ENCODE measurements around the gene NFASC.

NFASC gene

GRCh38 chr1:205009670-205010069, 139.0 kb downstream of the NFASC start:
- no peak for DNase-seq (ENCODE audit: low spot score)

GRCh38 chr1:205012391-205013140, 141.9 kb downstream of the NFASC start:
- DNase-seq (ENCODE audit: low spot score): no peak

- DNase-seq (ENCODE audit: low spot score): no peak
These were observed 143.2 kb downstream of the NFASC start for GRCh38 chr1:205013683-205014367.

DNA sequence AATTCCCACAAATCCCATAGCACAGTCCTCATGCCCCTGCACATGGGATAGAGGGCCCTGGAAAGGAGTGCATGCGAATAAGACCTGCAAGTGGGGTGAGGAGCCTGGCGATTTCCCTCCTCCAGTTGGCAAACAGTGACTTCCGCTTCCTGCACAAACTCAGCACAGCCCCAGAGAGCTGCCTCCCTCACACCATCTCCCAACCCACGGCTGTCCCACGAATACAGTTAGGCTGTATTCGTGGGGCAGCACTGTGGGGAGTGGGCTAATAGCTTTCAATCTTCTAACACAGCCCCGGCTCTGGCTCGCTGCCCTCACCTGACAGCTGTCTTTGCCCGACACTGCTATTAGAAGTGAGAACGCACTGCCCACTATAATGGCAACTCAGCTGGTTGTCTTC, 144.1 kb downstream of the NFASC start:
- no peak for DNase-seq (ENCODE audit: low spot score)

GRCh38 chr1:205015241-205015640, 144.6 kb downstream of the NFASC start:
- DNase-seq (ENCODE audit: low spot score): no peak

DNA sequence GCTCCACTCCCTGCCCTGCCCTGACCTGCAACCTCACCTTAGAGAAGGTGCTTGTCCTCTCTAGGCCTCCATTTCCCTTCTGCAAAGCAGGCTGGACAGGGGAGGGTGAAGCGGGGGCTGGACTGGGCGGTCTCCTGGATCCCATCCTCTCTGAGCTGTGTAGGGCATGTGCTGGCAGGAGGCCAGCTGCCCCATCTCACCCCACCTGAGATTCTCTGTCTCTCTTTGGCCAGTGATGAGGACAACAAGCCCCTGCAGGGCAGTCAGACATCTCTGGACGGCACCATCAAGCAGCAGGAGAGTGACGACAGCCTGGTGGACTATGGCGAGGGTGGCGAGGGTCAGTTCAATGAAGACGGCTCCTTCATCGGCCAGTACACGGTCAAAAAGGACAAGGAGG, 145.4 kb downstream of the NFASC start:
- DNase-seq (ENCODE audit: low spot score): no peak

- no peak for DNase-seq (ENCODE audit: low spot score)
These were observed 145.9 kb downstream of the NFASC start for GRCh38 chr1:205016584-205016983.

DNA sequence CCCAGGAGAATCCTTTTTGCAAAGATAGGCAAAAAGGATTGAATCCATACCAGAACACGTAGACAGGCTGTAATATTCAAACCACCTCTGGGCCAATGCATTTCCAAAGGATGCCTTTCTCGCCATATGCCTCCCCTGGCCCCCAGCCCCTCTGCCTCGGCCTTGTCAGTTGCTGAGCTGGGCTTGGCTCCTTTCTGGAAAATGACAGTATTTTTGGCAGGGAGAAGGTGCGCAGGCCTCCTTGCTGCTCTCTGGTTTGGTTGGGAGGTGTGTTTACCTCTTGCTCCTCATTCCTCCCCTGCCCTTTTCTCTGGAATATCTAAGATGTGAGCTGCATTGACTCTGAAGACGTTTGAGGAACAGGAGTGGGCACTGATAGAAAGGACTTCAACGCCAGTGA, 146.3 kb downstream of the NFASC start:
- no peak for DNase-seq (ENCODE audit: low spot score)

DNA sequence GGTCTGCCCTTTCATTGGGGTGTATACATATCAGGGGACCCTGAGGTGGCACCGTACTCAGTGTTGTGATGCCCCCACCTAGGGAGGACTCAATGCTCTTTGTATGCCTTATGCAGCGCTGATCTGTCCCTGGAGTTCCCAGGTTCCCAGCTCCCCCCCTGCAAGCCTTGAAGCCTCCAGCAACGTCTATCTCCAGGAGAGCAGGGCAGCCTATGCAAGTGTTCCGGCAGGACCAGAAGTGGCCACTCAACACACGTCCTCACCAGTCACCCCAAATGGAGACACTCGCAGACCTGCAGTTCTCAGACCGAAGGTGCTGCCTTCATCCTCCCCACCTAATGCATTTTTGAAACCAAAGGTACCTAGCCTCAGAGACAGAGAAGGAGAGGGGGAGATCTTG, 147.1 kb downstream of the NFASC start:
- DNase-seq (ENCODE audit: low spot score): no peak

DNA sequence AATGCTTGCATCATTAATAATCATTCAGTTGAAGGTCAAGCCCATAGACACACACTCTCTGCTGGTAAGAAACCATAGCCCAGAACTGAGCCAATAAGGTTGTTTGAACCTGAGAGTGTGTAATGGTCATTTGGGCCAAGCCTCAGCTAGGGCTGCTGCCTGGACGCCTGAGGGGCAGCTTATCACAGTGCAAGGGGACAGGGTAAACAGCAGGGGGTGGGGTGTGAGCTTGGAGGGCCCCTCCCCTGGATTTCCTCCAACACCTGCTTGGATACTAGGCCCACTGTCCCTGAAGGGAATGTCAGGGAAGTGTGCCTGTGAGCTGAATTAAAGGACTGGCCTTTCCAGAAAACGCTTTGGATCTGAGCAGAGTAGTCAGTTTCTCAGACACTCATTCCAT, 147.7 kb downstream of the NFASC start:
- no peak for DNase-seq (ENCODE audit: low spot score)

DNA sequence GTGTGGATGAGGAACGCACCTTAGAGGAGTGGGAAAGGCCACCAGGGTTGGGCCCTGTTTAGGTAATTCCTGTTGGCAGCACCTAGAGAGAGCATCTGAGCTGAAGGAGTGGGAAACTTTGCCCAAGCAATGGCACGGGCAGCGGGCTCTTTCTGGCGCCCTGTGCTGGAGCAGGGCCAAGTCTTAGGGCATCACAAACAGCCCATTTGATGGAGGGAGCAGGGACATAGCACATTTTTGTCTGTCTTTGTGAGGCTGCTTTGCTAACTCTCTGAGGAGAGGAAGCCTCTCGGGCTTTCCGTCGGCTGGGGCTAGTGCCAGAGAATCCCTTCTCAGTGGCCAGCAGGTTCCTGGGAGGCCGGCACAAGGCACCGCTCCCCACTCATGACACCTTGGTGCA, 149.8 kb downstream of the NFASC start:
- no peak for DNase-seq (ENCODE audit: low spot score)

GRCh38 chr1:205024679-205025078, 154.0 kb downstream of the NFASC start:
- no peak for DNase-seq (ENCODE audit: low spot score)

DNA sequence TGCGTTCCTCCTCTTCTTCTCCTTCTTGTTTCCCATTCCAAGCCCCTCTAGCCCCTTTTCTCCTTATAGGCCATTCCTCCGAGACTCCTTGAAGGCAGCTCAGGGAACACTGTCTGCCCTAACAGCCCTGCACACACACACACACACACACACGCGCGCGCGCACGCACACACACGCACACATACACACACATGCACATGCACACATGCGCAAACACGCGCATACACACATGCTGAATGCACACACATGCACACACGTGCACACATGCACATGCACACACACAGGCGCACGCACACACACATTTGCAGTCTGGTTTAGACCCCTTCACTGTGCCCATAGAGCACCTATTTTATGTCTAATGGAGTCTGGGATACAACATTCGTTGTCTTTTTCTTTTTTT, 154.6 kb downstream of the NFASC start:
- DNase-seq (ENCODE audit: low spot score): no peak

- DNase-seq (ENCODE audit: low spot score): no peak
These were observed 155.5 kb downstream of the NFASC start for GRCh38 chr1:205026181-205026580.

GRCh38 chr1:205028390-205028789, 157.7 kb downstream of the NFASC start:
- DNase-seq (ENCODE audit: low spot score): no peak

DNA sequence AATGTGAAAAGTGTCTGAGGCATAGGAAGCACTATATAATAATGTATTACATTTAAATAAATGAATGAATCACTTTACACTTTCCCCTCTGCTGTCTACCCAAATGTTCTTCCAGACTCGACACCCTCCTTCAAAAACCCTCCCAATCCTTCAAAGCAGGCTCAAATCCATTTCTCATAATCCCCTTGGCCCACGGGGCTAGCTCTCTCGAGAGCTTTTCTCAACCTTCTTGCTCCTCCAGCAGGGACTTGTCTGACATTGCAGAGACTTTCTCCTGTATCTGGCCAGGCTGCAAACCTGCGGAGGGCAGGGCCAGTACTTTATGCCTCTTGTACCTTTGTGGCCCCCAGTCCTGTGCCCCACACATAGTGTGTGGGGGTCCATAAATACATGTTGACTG, 158.3 kb downstream of the NFASC start:
- DNase-seq (ENCODE audit: low spot score): no peak

DNA sequence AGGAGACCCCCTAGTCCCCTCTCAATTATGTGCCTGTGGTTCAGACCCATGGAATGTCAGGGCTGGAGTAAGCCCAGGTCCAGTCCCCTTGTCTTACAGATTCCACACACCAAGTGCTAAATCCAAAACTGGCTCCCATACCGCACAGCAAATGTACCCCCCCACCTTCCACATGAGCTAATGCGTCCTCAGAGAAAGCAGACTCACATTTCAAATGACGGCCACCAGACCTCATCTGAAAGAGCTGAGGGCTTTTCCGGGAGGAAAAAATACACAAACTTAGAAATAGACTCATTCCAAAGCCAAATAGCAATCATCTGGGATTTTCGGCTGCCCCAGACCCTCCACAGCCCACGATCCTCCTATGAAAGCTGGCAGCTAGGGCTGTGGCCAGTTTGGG, 159.6 kb downstream of the NFASC start:
- DNase-seq (ENCODE audit: low spot score): no peak

DNA sequence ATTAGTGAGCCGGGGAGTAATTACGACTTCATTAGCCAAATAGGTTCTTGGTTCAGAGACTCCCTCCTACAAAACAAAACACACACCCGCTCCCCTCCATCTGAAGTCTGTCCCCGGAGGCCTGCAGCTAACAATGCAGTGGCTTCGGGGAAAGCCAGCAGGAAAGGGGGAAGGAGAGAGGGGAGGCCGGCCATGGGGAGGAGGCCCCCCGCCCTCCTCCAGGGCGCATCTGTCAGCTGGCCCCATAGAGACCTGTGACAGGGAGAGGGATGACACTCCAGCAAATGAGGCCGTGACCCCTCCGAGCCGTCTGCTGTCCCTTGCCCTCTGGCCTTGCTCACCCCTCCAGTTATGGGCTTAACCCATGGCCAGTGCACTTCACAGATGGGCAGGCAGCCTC, 160.2 kb downstream of the NFASC start:
- DNase-seq (ENCODE audit: low spot score): no peak

DNA sequence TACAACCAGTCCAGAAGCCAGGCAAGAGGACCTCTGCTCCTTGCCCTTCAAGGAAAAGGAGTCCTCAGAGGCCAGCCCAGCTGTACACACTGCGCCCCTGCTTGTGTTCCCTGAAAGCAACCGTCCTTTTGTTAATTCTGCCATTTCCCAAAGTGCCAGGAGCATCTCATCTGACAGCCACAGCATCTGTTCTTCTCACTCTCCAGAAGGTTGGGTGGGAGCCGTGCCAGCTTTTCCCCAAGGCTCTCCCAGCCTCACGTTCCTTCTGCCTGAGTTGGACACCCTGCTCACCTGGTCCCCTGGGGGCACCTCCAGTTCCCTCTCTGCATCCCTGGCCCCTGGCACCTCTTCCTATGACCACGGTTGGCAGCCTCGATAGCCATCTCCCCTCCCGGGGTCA, 161.8 kb downstream of the NFASC start:
- no peak for DNase-seq (ENCODE audit: low spot score)

DNA sequence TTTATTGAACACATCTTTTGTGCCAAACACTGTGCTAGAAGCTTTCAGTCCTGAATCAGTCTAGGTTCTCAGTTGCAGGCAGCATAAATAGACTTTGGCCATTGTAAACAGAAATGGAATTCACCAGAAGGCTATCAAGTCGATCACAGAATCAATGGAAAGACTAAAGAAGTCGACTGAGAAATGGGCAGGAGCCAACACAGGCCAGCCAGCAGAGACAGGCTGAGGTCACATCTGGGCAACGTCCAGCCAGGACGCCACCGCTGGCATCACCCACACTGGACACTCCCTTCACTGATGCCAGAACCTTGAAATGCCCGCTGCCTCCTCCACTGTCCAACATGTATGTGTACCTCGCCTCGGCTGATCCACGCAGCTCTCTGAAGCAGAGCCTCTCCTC, 166.9 kb downstream of the NFASC start:
- no peak for DNase-seq (ENCODE audit: low spot score)

DNA sequence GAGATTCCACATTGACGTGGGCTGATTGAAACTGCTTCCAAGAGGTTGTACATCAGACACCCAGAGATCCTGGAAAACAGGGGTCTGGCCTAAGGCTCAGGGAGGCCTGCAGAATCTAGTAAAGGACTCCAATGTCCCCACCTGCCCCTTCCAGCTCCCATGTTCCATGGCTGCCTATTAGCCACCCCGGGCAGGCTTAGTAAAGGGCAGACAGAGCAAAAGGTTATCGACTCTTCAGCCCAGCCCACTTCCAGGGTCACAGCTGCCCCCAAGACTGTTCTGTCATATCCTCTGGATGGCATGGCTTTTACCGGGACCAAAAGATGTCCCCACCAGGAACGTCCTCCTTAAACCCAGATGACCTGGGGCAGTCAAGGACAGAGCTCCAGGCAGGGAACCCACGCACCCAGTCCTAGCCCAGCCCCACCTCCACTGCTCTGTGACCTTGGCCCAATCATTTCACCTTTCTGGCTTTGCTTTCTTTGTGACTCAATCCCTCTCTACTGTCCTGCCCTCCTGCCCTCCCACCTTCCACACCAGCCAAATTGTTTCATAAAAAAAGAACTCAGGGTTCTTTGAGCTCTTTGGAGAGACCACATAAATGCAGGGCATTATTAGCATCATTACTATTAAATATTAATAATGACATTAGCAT, 167.6 kb downstream of the NFASC start:
- no peak for DNase-seq (ENCODE audit: low spot score)

DNA sequence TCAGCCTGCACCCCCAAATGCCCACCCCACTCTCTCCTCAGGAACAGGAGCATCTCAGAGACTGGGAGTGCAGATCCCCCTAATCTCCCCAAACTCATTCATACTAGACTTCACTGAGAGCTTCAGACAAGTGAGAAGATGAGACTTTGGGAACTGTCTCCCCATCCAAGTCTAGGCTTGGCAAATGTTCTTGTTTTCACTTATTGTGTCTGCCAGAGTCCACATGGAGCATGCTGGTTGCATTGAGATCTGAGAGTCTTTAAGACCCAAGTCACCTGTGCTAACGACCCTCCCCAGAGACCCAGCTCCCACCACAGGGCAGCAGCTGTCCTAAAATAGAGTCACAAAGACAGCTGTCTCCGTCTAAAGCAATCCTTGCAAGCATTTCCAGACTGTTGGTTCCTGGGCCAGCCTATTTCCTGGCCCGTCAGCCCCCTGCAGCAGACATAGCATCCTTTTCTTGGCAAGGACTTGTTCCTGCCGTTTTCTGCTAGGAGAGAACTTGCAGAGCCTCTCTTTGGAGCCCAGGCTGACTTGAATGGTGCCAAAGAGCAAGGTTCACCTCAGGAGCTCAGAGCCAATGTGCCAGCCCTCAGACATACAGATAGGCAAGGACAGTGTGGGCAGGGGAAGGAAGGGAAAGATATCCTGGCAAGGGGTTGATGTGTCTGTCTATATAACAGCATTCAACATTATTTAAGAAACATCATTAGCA, 170.5 kb downstream of the NFASC start:
- DNase-seq (ENCODE audit: low spot score): no peak
